ENCODE data around the gene ATP6V0A4.
"Not testable (repeated sequence)": the region's sequence is repeated elsewhere in the genome, so short reads cannot be mapped to it uniquely, and the experiment has no call there.

Gene ATP6V0A4

DNA sequence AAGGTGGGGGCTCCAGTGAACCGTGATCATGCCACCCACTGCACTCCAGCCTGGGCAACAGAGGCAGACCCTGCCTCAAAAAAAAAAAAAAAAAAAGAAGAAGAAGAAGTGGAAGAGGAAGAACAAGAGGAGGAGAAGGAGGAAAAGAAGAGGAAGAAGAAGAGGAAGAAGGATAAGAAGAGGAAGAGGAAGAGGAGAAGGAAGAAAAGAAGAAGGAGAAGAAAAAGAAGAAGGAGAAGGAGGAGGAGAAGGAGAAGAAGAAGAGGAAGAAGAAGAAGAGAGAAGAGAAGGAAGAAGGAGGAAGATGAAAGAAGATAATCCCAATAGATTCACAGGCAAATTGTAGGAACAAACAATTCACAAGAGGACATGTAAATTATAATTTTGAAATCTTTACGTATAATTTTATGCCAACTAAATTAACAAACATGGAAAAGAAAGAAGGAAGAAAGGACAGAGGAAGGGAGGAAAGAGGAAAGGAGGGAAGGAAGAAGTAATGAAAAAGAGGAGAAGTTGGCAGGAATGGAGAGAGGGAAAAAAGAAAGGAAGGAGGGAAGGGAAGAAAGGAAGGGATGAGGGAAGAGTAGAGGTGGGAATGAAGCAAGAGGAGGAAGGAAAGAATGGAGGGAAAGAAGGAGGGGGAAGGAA is 100.3 kb downstream of the ATP6V0A4 start:
- DNase-seq: no peak

DNA sequence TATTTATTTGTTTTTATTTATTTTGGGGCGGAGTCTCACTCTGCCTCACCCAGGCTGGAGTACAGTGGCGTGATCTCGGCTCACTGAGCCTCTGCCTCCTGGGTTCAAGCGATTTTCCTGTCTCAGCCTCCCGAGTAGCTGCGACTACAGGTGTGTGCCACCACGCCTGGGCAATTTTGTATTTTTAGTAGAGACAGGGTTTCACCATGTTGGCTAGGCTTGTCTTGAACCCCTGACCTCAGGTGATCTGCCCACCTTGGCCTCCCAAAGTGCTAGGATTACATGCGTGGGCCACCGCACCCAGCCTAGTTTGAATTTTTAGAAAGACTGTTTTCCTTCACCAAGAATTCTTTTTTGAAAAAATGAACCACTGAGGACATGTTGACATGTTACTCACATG is 102.2 kb downstream of the ATP6V0A4 start:
- DNase-seq: not testable (repeated sequence)

- no peak for DNase-seq
Measured at GRCh38 chr7:138695106-138695505, 102.9 kb downstream of the ATP6V0A4 start.

DNA sequence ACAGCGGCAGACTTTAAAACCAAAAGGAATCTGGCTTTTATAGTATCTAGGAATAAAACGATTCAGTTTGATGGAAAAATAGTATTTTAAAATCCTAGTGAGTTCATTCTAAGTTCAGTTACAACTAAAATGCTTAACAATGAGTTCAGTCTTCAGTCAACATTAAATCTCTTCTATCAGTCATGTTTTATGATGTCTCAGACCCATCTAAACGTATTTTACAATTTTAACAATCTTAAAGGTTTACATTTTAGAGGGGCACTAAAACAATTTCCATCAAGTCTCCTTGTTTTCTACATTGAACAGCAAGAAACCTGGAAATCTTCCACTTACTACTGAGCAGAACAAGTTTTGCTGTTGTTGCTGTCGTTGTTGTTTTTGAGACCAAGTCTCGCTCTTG is 106.8 kb downstream of the ATP6V0A4 start:
- no peak for DNase-seq

- DNase-seq: no peak
Measured at GRCh38 chr7:138690495-138690894, 107.5 kb downstream of the ATP6V0A4 start.

DNA sequence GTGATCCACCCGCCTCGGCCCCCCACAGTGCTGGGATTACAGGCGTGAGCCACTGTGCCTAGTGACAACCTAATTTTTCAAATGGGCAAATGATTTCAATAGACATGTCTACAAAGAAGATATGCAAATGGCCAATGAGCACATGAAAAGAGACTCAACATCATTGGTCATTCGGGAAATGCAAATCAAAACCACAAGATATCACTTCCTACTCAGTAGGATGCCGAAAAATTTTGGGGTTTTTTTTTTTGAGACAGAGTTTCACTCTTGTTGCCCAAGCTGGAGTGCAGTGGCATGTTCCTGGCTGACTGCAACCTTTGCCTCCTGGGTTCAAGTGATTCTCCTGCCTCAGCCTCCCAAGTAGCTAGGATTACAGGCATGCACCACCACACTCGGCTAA is 110.0 kb downstream of the ATP6V0A4 start:
- DNase-seq: not testable (repeated sequence)

DNA sequence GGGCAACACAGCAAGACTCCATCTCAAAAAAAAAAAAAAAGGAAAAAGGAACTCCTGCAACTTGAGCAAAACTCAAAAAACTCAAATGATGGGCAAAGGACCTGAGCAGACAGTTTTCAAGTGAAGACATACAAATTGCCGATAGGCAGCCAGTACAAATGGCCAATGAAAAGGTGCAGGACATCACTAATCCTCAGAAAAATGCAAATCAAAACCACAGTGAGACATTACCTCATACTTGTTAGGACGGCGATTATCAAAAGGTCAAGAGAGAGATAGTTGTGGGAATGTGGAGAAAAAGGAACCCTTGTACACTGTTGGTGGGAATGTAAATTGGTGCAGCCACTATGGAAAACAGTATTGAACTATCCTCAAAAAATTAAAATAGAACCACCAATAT is 113.7 kb downstream of the ATP6V0A4 start:
- DNase-seq: no peak

GRCh38 chr7:138679793-138680192 is 118.2 kb downstream of the ATP6V0A4 start:
- no peak for DNase-seq

DNA sequence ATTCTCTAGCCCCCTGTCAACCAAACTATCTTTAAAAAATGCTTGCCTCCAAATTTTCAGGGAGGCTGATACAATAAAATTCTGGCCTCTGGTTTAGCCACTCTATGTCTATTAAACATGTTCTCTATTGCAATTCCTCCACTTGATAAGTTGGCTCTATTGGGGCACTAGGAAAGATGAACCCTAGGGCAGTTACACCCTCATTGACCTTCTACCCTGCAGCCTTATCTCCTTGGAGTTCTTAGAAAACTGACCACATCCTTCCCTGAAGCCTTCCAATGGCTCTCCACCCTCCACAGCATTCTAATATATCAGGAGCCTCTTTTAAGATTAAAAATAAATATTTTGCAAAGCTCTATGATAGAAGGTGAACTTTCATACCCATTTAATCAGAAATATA is 127.4 kb downstream of the ATP6V0A4 start:
- DNase-seq: no peak

GRCh38 chr7:138669364-138669763 is 128.6 kb downstream of the ATP6V0A4 start:
- no peak for DNase-seq

GRCh38 chr7:138668946-138669345 is 129.1 kb downstream of the ATP6V0A4 start:
- DNase-seq: no peak

GRCh38 chr7:138668229-138668596 is 129.8 kb downstream of the ATP6V0A4 start:
- DNase-seq: no peak

DNA sequence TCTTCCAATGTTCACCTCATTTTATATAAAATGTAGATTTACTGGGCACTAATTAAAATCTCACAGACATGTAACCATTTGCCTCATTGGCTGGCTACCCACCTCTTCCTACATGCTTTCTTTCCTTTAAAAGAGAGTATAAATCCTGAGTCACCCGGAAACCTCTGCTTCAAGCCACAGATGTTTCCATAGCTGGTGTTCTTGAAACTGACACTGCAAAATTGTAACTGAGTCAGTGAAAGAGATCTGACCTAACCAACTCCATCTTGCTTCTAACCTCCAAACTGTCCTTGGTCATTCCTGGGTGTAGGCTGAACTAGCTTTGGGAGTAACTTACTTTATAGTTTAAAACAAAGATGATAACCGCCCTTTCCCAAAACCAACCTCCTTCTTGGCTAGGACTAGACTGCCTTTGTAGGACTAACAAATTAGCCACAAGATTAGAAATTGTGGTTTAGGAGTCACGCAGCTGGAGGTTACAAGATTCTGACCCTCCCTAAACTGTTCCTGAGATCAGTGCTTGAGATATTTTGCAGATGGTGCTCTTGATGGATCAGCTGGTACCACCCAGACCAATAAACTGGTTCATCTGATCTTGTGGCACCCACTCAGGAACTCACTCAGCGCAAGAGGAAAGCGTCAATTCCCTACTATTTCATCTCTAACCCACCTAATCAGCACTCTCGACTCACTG is 130.3 kb downstream of the ATP6V0A4 start:
- no peak for DNase-seq

GRCh38 chr7:138666385-138666784 is 131.6 kb downstream of the ATP6V0A4 start:
- DNase-seq: no peak

- no peak for DNase-seq
Measured at GRCh38 chr7:138665669-138666140, 132.3 kb downstream of the ATP6V0A4 start.

DNA sequence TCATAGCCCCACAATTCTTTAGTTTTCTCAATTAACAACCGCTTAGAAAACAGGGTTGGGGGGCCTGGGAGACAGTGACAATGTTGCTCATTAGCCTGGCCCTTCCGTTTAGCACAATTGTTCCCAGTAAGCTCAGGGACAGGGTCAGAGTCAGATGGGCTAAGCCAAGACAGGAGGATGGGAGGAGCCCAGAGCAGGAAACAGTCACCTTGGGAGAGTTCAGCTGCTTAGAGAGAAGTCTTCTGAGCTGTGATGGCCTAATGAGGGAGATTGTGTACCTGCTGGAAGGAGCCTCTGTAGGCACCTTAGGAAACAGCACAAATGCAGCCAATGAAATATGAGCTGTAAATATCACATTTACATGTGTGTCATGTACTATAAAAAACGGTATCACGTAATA is 132.7 kb downstream of the ATP6V0A4 start:
- DNase-seq: no peak

- peak; percentile 14 for DNase-seq
Measured at GRCh38 chr7:138663725-138664710, 134.0 kb downstream of the ATP6V0A4 start.

GRCh38 chr7:138662991-138663320 is 135.0 kb downstream of the ATP6V0A4 start:
- no peak for DNase-seq

- DNase-seq: peak; percentile 31
Measured at GRCh38 chr7:138662076-138662990, 135.7 kb downstream of the ATP6V0A4 start.

DNA sequence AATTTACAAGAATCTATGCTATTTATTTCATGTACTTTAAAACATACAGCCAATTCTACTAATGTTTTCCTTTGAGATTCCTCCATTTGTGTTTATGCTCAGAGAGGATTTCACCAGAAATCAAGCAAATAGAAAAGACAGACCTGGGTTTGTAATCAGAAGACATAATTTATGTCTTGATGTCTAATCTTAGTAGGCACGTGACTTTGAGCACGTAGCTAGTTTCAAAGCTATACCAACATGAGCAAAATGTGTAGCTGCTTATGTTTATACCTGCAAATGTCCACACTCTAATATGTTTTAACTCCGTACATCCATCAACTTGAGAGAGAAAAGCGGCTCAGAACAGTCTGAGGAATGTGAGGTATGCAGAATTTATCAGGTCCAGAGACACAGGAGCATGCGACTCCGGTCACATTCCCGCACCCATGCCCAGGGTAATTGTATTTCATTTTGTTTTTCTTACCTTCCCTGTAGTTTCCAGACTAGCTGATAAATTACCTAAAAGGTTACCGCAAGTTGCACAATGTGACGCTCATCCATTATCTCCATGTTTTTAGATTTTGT is 136.8 kb downstream of the ATP6V0A4 start:
- no peak for DNase-seq

GRCh38 chr7:138658889-138659288 is 139.1 kb downstream of the ATP6V0A4 start:
- no peak for DNase-seq

- no peak for DNase-seq
Measured at GRCh38 chr7:138657854-138658386, 140.1 kb downstream of the ATP6V0A4 start.

Measured in GDM1 (cell line).